HG02588 (cell line): ENCODE results near the gene TFAM.

Source experiments
- ATAC-seq: cut with Tn5 transposase; IDR thresholded peaks from one replicate; pipeline ENCODE4 v1.9.1; 2021; ENCODE audit warnings: mild to moderate bottlenecking, moderate library complexity; ENCODE audit not compliant: unreplicated experiment

Gene TFAM

DNA sequence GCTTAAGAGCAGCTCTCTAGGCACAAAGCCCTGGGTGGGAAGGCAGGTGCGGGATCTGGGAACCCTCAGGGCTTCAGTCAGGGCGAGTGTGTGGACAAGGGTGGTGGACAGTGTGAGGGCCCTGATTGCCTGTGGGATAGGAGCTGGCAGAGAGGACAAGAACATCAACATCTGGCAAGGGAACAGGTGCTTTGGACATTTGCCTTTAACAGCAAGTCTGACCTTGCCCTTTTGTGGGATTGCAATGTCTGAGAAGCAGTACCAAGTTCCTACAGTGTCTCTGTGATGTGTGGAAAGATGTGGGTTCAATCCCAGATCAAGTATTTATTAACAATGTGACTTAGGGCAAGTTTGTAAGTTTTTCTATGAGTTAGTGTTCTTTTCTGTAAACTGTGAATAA, 46.7 kb downstream of the TFAM start:
- ATAC-seq, result no peak

- no peak for ATAC-seq
Observed at GRCh38 chr10:58433066-58433465, 47.9 kb downstream of the TFAM start.

- no peak for ATAC-seq
Observed at GRCh38 chr10:58433571-58433970, 48.4 kb downstream of the TFAM start.

GRCh38 chr10:58435297-58435985, 50.2 kb downstream of the TFAM start:
- no peak for ATAC-seq

GRCh38 chr10:58436071-58436470, 50.9 kb downstream of the TFAM start:
- ATAC-seq, result no peak

GRCh38 chr10:58438340-58438871, 53.2 kb downstream of the TFAM start:
- no peak for ATAC-seq

- ATAC-seq, result no peak
Observed at GRCh38 chr10:58438986-58439385, 53.8 kb downstream of the TFAM start.

DNA sequence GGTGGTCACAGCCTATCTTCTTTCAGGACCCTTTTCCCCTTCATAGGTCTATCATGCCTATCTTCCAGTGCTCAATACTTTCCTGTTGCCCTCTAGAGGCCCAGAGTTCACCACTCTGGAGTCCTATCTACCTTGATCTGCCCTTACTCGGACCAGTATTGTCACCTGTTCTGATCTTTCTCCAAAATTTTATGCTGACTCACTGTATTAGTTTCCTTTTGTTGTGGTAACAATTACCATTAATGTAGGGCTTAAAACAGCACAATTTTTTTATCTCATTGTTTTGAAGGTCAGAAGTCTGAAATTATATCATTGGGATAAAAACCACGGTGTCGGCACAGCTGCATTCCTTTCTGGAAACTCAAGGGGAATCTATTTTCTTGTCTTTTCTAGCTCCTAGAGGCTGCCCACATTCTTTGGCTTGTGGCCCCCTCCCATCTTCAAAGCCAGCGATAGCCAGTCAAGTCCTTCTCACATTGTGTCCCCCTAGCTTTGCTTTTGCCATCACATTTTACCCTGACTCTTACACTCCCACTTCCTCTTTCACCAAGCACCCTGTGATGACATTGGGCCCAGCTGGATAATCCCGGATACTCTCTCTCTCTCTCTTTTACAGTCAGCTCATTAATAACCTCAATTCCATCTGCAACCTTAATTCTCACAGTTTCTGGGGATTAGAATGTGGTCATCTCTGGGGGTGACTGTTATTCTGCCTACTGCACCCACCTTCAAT, 54.6 kb downstream of the TFAM start:
- ATAC-seq, result no peak

GRCh38 chr10:58440484-58440883, 55.3 kb downstream of the TFAM start:
- no peak for ATAC-seq

- ATAC-seq, result no peak
Observed at GRCh38 chr10:58444321-58444720, 59.1 kb downstream of the TFAM start.

- no peak for ATAC-seq
Observed at GRCh38 chr10:58444876-58445275, 59.7 kb downstream of the TFAM start.

DNA sequence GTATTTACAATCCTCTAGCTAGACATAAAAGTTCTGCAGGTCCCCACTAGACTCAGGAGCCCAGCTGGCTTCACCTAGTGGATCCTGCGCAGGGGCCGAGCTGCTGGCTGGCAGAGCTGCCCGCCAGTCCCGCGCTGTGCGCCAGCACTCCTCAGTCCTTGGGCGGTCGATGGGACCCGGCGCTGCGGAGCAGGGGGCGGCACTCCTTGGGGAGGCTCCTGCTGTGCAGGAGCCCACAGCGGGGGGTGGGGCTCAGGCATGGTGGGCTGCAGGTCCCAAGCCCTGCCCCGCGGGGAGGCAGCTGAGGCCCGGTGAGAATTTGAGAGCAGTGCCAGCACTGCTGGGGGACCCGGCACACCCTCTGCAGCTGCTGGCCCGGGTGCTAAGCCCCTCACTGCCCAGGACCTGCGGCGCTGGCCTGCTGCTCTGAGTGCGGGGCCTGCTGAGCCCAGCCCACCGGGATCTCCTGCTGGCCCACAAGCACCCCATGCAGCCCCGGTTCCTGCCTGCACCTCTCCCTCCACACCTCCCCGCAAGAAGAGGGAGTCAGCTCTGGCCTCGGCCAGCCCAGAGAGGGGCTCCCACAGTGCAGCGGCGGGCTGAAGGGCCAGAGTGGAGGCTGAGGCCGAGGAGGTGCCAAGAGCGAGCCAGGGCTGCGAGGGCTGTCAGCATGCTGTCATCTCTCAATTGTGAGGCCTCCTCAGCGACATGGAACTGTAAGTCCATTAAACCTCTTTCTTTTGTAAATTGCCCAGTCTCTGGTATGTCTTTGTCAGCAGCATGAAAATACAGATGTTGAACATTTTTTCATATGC, 63.1 kb downstream of the TFAM start:
- ATAC-seq, result no peak
